Stimulated activated CD8-positive, alpha-beta memory T cell treated with anti-CD3 and anti-CD28 coated beads, Interleukin-4, amount 100 ng/mL, for 4 hours (primary cell): ENCODE results near the gene SLC38A4.

Experiments
- DNase-seq, 2 donors: peaks; one replicate each; pipeline ENCODE4 v3.0.0-alpha.2; 2020; ENCODE audit warnings: low read depth in 2 of 2, low spot score in 1 of 2

The SLC38A4 gene

DNA sequence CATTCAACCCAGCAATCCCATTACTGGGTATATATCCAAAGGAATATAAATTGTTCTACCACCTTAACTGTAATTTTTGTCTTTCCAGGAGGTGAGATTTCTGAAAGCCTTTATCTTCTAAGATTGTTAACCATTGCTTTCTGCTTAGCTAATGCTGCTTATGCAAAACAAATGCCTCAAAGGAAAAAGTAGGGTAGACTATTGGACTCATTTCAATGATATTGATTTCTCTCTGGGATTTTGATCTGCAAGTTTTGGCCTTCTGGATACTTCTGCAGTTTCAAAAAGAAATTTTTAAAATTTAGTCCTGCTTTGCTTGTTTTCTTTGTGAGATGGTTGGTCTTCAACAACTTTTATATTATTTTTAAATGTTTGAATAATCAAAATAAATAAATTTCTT, 108.6 kb downstream of the SLC38A4 start:
- DNase-seq: no peak
